ENCODE results near the gene SLC12A8. TPM values are rescaled to one million over a fixed set of nuclear protein-coding genes. Genes with fewer than 3 reads are reported as not detected.

Gene SLC12A8
- polyA plus RNA-seq, 1 donor from 2014 or later, result not detected

GRCh38 chr3:125206934-125207333 lies 5.6 kb downstream of the SLC12A8 start:
- Mint-ChIP-seq H3K4me3 (no peak overlapping the region), H3K36me3 (no peaks in the 10 kb centered on the region), H3K27me3 (peaks cover 12% of the 10 kb centered on the region), H3K4me1 (peaks cover 0 to 5% (median 2%) of the 10 kb centered on the region in 3 donors), H3K27ac (no peak overlapping the region), H3K9me3 (peaks cover 0 to 5% (median 0%) of the 10 kb centered on the region in 3 donors)

- Mint-ChIP-seq H3K4me3 (no peak overlapping the region), H3K9me3 (peaks cover 0 to 5% (median 0%) of the 10 kb centered on the region in 3 donors), H3K4me1 (peaks cover 5 to 16% (median 9%) of the 10 kb centered on the region in 3 donors), H3K36me3 (no peaks in the 10 kb centered on the region), H3K27me3 (no peaks in the 10 kb centered on the region), H3K27ac (no peak overlapping the region)
Measured at GRCh38 chr3:125203731-125204130, 8.8 kb downstream of the SLC12A8 start.

GRCh38 chr3:125202197-125202596 lies 10.4 kb downstream of the SLC12A8 start:
- peaks cover 5 to 16% (median 9%) of the 10 kb centered on the region in 3 donors for H3K4me1 Mint-ChIP-seq

GRCh38 chr3:125200731-125201139 lies 11.8 kb downstream of the SLC12A8 start:
- Mint-ChIP-seq H3K4me1 (peaks cover 5 to 16% (median 9%) of the 10 kb centered on the region in 3 donors), H3K27me3 (peaks cover 3% of the 10 kb centered on the region), H3K9me3 (peaks cover 0 to 5% (median 0%) of the 10 kb centered on the region in 3 donors), H3K4me3 (peak overlapping the region in 3 of 4 donors; percentile 30 to 63 (median 61)), H3K36me3 (no peaks in the 10 kb centered on the region), H3K27ac (peak overlapping the region in 1 of 3 donors; percentile 51)

More at GRCh38 chr3:125202197-125202596, 10.4 kb downstream of the SLC12A8 start:
- peaks cover 2% of the 10 kb centered on the region for H3K27me3 Mint-ChIP-seq
- no peak overlapping the region for H3K4me3 Mint-ChIP-seq
- H3K36me3 Mint-ChIP-seq, result no peaks in the 10 kb centered on the region
- no peak overlapping the region for H3K27ac Mint-ChIP-seq
- H3K9me3 Mint-ChIP-seq, result peaks cover 0 to 5% (median 0%) of the 10 kb centered on the region in 3 donors

GRCh38 chr3:125194849-125195601 lies 17.5 kb downstream of the SLC12A8 start:
- Mint-ChIP-seq H3K27me3 (peaks cover 3% of the 10 kb centered on the region), H3K27ac (no peak overlapping the region), H3K4me1 (peaks cover 12 to 19% (median 13%) of the 10 kb centered on the region in 3 donors), H3K4me3 (no peak overlapping the region), H3K9me3 (no peaks in the 10 kb centered on the region), H3K36me3 (no peaks in the 10 kb centered on the region)

- Mint-ChIP-seq H3K27me3 (peaks cover 3% of the 10 kb centered on the region), H3K4me1 (peaks cover 8 to 17% (median 13%) of the 10 kb centered on the region in 3 donors), H3K9me3 (no peaks in the 10 kb centered on the region), H3K4me3 (no peak overlapping the region), H3K36me3 (no peaks in the 10 kb centered on the region), H3K27ac (no peak overlapping the region)
Measured at GRCh38 chr3:125194061-125194848, 18.3 kb downstream of the SLC12A8 start.

GRCh38 chr3:125192190-125193035 lies 20.1 kb downstream of the SLC12A8 start:
- Mint-ChIP-seq H3K27me3 (peaks cover 2% of the 10 kb centered on the region), H3K9me3 (no peaks in the 10 kb centered on the region), H3K27ac (peak overlapping the region in 2 of 3 donors; percentile 35 to 41), H3K4me1 (peaks cover 8 to 17% (median 13%) of the 10 kb centered on the region in 3 donors), H3K36me3 (peaks cover 2% of the 10 kb centered on the region), H3K4me3 (peak overlapping the region in 3 of 4 donors; percentile 60 to 83 (median 81))

GRCh38 chr3:125191730-125192129 lies 20.8 kb downstream of the SLC12A8 start:
- peak overlapping the region in 2 of 4 donors; percentile 81 to 83 for H3K4me3 Mint-ChIP-seq
- no peaks in the 10 kb centered on the region for H3K27me3 Mint-ChIP-seq

GRCh38 chr3:125191256-125191655 lies 21.3 kb downstream of the SLC12A8 start:
- Mint-ChIP-seq H3K36me3 (peaks cover 2% of the 10 kb centered on the region), H3K4me3 (no peak overlapping the region), H3K27me3 (no peaks in the 10 kb centered on the region), H3K9me3 (no peaks in the 10 kb centered on the region), H3K27ac (no peak overlapping the region), H3K4me1 (peaks cover 11 to 20% (median 14%) of the 10 kb centered on the region in 3 donors)

More at GRCh38 chr3:125191730-125192129, 20.8 kb downstream of the SLC12A8 start:
- peaks cover 2% of the 10 kb centered on the region for H3K36me3 Mint-ChIP-seq
- H3K4me1 Mint-ChIP-seq, result peaks cover 8 to 17% (median 13%) of the 10 kb centered on the region in 3 donors
- H3K9me3 Mint-ChIP-seq, result no peaks in the 10 kb centered on the region
- peak overlapping the region in 1 of 3 donors; percentile 35 for H3K27ac Mint-ChIP-seq

GRCh38 chr3:125190786-125191185 lies 21.8 kb downstream of the SLC12A8 start:
- Mint-ChIP-seq H3K4me3 (no peak overlapping the region), H3K4me1 (peaks cover 13 to 22% (median 15%) of the 10 kb centered on the region in 3 donors), H3K9me3 (no peaks in the 10 kb centered on the region), H3K36me3 (peaks cover 2% of the 10 kb centered on the region), H3K27me3 (no peaks in the 10 kb centered on the region), H3K27ac (no peak overlapping the region)

GRCh38 chr3:125189378-125190165 lies 23.0 kb downstream of the SLC12A8 start:
- Mint-ChIP-seq H3K27me3 (no peaks in the 10 kb centered on the region), H3K9me3 (no peaks in the 10 kb centered on the region), H3K4me1 (peaks cover 13 to 26% (median 15%) of the 10 kb centered on the region in 3 donors), H3K27ac (no peak overlapping the region), H3K4me3 (no peak overlapping the region), H3K36me3 (peaks cover 2% of the 10 kb centered on the region)

GRCh38 chr3:125188955-125189354 lies 23.6 kb downstream of the SLC12A8 start:
- Mint-ChIP-seq H3K4me1 (peaks cover 13 to 26% (median 15%) of the 10 kb centered on the region in 3 donors), H3K4me3 (no peak overlapping the region), H3K9me3 (no peaks in the 10 kb centered on the region), H3K27me3 (no peaks in the 10 kb centered on the region), H3K36me3 (peaks cover 2% of the 10 kb centered on the region), H3K27ac (no peak overlapping the region)

- H3K4me1 Mint-ChIP-seq, result peaks cover 11 to 22% (median 12%) of the 10 kb centered on the region in 3 donors
- H3K27me3 Mint-ChIP-seq, result no peaks in the 10 kb centered on the region
- peaks cover 2% of the 10 kb centered on the region for H3K36me3 Mint-ChIP-seq
- H3K9me3 Mint-ChIP-seq, result no peaks in the 10 kb centered on the region
- H3K27ac Mint-ChIP-seq, result no peak overlapping the region
- no peak overlapping the region for H3K4me3 Mint-ChIP-seq
Measured at GRCh38 chr3:125187599-125187910, 25.0 kb downstream of the SLC12A8 start.
